Transverse colon (tissue), 4 donors: Measurements from ENCODE around the gene COMMD8. TPM values are rescaled to one million over a fixed set of nuclear protein-coding genes. Genes with fewer than 3 reads are reported as not detected.
A peak's percentile ranks its signal among the peaks of the same experiment; 100 is the strongest.

Source experiments
- DNase-seq: peaks from one replicate; pipeline ENCODE4 v3.0.0-alpha.2; 2019
- H3K27ac ChIP-seq, 4 donors: fragments of 200-600 bp; sonication (generic); 2 replicates each; pipeline ENCODE4 v1.5.1; 2016 to 2018; ENCODE audit warnings: inconsistent platforms in 4 of 4
- H3K27me3 ChIP-seq: fragments of 200-600 bp; sonication (generic); 2 replicates; pipeline ENCODE4 v1.5.1; 2017; ENCODE audit warnings: inconsistent platforms
- H3K36me3 ChIP-seq, 4 donors: fragments of 200-600 bp; sonication (generic); 2 replicates each; pipeline ENCODE4 v1.5.1; 2017 to 2019; ENCODE audit warnings: inconsistent platforms in 4 of 4
- H3K4me1 ChIP-seq, 4 donors: fragments of 200-600 bp; sonication (generic); 2 replicates each; pipeline ENCODE4 v1.5.1; 2017 to 2020; ENCODE audit warnings: inconsistent platforms in 4 of 4
- H3K4me3 ChIP-seq, 4 donors: fragments of 200-600 bp; sonication (generic); 1 replicate in 1 of 4; 2 replicates in 3 of 4; pipeline versions ENCODE4 v1.5.1 to v1.6.1; 2017 to 2019; ENCODE audit warnings: inconsistent platforms in 4 of 4
- H3K9me3 ChIP-seq, 2 donors: fragments of 200-600 bp; sonication (generic); 2 replicates each; pipeline ENCODE4 v1.5.1; 2017 to 2019; ENCODE audit warnings: inconsistent platforms in 2 of 2
- EP300 ChIP-seq: sonication (generic); formaldehyde crosslinking; IDR thresholded peaks from one replicate; pipeline ENCODE4 v1.6.1; 2017; ENCODE audit warnings: antibody characterized with exemption, low read depth
- POLR2A ChIP-seq: fragments of 450-650 bp; IDR thresholded peaks from one replicate; pipeline ENCODE4 v1.6.1; 2016; ENCODE audit warnings: antibody characterized with exemption, mild to moderate bottlenecking, moderate library complexity
- POLR2AphosphoS5 ChIP-seq, 3 donors: sonication (generic); formaldehyde crosslinking; IDR thresholded peaks; one replicate each; pipeline ENCODE4 v1.6.1; 2016; ENCODE audit warnings: antibody characterized with exemption in 3 of 3
- WGBS, 2 donors: methylation state at CpG; one replicate each; pipeline ENCODE4 v1.1.5; 2018; ENCODE audit warnings: low coverage in 1 of 2; 5-methylcytosine and 5-hydroxymethylcytosine counted together
- in situ Hi-C, 4 donors: fragments of 200-750 bp; cut with MboI; loops; one replicate each; pipeline versions ENCODE4 v1.15.0 to v1.15.1; 2017; ENCODE audit warnings: low sequenced_read_pairs in 3 of 4, low pct_ligation_motif_present in 1 of 4, low pct_unique_long_range_greater_than_20kb in 1 of 4
- intact Hi-C: fragments of 100-400 bp; cut with DNase I; formaldehyde crosslinking; loops from one replicate; pipeline ENCODE4 v1.15.1; 2023; ENCODE audit warnings: low total_unique reads
- total RNA-seq, 4 donors: library from RNA; depleted of rRNA; stranded (reverse); fragments of >200 nt; gene quantifications; one replicate each; pipeline ENCODE4 v1.1.0, GENCODE V29; 2016
- TF ChIP-seq, protein P1 (sequence below), 5 experiments: fragments of 200-600 bp in 3 of 5; fragments of 450-650 bp in 2 of 5; sonication (generic) in 3 of 5; IDR thresholded peaks; 1 replicate in 2 of 5; 2 replicates in 3 of 5; pipeline ENCODE4 v1.5.1; 2016 to 2017; ENCODE audit warnings: antibody characterized with exemption in 5 of 5, inconsistent platforms in 3 of 5, mild to moderate bottlenecking in 2 of 5, moderate library complexity in 1 of 5

Gene COMMD8
- total RNA-seq, 4 donors from 2014 or later, result 0.80 to 20.2 (median 8.2) TPM

DNA sequence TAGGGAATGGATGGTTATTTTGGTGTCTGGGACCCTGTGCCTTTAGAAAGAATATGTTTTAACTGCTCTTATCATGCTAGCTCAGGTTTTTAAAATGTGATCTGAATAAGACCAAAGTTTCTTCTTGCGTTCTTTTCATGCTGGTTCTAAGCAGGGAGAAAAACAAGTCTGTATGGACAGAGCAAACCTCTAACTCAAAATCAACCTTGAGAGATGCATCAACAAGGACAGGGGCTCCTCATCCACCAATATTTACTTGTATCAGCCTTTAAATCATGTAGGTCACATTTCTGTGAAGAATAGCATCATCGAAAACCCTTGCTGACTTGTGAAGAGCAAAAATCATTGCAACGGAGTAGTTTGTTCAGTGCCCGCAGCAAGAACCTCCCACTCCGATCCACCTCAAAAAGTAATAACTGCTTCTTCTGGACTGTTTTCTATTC is 22.8 kb upstream of the COMMD8 start:
- in situ Hi-C loops, result loop anchor here in 1 of 4 donors (25.0 kb wide), 1 partner anchor 426 kb away; the partner anchor contains the start of gene NFXL1

DNA sequence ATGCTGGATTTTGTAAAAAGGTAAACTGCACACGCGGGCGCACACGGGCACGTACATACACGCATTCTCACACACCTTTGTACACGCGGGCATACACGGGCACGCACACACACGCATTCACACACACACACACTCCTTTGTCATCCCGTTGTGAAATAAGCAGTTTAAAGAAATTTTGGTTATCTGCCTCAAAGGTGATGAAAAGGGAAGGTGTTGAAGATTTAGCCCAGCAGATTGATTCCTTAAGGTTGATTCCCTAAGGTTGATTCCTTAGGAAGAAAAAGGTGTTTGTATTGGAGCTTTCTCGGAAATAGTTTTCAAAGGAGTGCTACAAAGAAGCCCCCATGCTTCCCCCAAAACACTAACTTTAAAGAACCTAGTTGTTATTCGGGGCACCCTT is 22.3 kb upstream of the COMMD8 start:
- DNase-seq, result no peak
- 1 to 2% methylated on average over 7 to 14 of the region's 14 CpGs for WGBS, 2 donors
- Histone ChIP-seq H3K27ac (peak overlapping the region; percentile 92 to 94 (median 93)), H3K36me3 (no peaks in the 10 kb centered on the region), H3K4me3 (peak overlapping the region; percentile 51 to 74 (median 62)), H3K4me1 (peaks cover 0 to 26% (median 11%) of the 10 kb centered on the region in 4 donors), H3K9me3 (no peaks in the 10 kb centered on the region), H3K27me3 (no peaks in the 10 kb centered on the region)
- in situ Hi-C loops (loop anchor here in 1 of 4 donors (25.0 kb wide), 1 partner anchor 427 kb away; the partner anchor contains the start of gene NFXL1), intact Hi-C loops (no loop called here)
- TF ChIP-seq EP300 (no peak), POLR2A (no peak), POLR2AphosphoS5 (IDR thresholded peaks at IDR 0.05) (no peak)
- TF ChIP-seq, protein P1, sequence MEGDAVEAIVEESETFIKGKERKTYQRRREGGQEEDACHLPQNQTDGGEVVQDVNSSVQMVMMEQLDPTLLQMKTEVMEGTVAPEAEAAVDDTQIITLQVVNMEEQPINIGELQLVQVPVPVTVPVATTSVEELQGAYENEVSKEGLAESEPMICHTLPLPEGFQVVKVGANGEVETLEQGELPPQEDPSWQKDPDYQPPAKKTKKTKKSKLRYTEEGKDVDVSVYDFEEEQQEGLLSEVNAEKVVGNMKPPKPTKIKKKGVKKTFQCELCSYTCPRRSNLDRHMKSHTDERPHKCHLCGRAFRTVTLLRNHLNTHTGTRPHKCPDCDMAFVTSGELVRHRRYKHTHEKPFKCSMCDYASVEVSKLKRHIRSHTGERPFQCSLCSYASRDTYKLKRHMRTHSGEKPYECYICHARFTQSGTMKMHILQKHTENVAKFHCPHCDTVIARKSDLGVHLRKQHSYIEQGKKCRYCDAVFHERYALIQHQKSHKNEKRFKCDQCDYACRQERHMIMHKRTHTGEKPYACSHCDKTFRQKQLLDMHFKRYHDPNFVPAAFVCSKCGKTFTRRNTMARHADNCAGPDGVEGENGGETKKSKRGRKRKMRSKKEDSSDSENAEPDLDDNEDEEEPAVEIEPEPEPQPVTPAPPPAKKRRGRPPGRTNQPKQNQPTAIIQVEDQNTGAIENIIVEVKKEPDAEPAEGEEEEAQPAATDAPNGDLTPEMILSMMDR (IDR thresholded peaks at IDR 0.05), result no peak

More for the DNA sequence above, 22.8 kb upstream of the COMMD8 start:
- TF ChIP-seq, protein P1 (IDR thresholded peaks at IDR 0.05), result no peak
- TF ChIP-seq POLR2A (no peak), POLR2AphosphoS5 (IDR thresholded peaks at IDR 0.05) (no peak), EP300 (no peak)
- H3K36me3 ChIP-seq, result no peaks in the 10 kb centered on the region
- peaks cover 0 to 29% (median 11%) of the 10 kb centered on the region in 4 donors for H3K4me1 ChIP-seq
- no peak for DNase-seq
- WGBS, 2 donors, result 33 to 38% methylated on average over 5 of the region's 5 CpGs
- H3K27ac ChIP-seq, result peak overlapping the region; percentile 92 to 94 (median 93)
- no peaks in the 10 kb centered on the region for H3K9me3 ChIP-seq
- intact Hi-C loops, result no loop called here
- peak overlapping the region; percentile 51 to 74 (median 62) for H3K4me3 ChIP-seq
- no peaks in the 10 kb centered on the region for H3K27me3 ChIP-seq

DNA sequence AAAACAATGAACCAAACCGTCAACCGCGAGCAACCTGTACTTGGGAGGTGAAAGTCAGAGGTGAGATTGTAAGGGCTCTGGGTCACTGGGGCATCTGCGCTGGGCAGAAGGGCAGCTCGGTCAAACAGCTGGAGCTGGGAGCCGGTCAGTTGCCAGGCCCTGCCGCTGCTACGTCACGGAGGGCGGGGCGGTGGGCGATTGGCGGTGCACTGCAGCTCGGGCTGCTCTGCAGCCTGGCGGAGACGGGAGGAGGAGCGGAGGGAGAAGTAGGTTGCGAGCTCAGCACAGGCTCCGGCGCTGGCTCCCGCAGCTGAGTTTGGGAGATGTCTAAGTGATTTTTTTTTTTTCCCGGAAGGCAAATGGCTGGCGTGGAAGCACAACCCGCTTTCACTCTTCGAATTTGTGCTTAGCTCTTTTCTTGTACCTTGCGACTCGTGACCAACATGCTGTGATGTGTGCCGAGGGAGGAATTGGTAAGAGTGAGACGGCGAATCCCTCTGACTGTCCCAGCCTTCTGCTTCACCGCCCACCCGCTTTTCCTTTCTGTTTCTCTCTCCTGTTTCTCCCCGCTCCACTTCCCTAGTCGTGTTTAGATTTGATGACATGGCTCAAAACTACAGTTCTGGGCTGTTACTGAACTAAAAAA is 21.7 kb upstream of the COMMD8 start, which contains the start of gene ATP10D:
TSS of gene ATP10D (plus strand) at position 229 of the 646 bp plus-strand sequence. CDS start 27,266 bp downstream, outside the sequence.
- Histone ChIP-seq H3K4me1 (peaks cover 0 to 23% (median 11%) of the 10 kb centered on the region in 4 donors), H3K4me3 (peak within 1 kb of the TSS; percentile 51 to 74 (median 62)), H3K27me3 (no peaks in the 10 kb centered on the region), H3K36me3 (no peaks in the 10 kb centered on the region), H3K9me3 (no peaks in the 10 kb centered on the region), H3K27ac (peak within 1 kb of the TSS; percentile 92 to 94 (median 93))
- in situ Hi-C loops (loop anchor here in 1 of 4 donors (25.0 kb wide), 1 partner anchor 427 kb away; the partner anchor contains the start of gene NFXL1), intact Hi-C loops (no loop called here)
- TF ChIP-seq POLR2AphosphoS5 (IDR thresholded peaks at IDR 0.05) (peak; percentile 93 to 97 (median 96)), EP300 (no peak), POLR2A (peak; percentile 87)
- TF ChIP-seq, protein P1 (IDR thresholded peaks at IDR 0.05), result peak in 2 of 5 experiments; percentile 29 to 43
- peak; percentile 97 for DNase-seq
- 0 to 2% methylated on average over 12 to 30 of the region's 34 CpGs for WGBS, 2 donors

- H3K27ac ChIP-seq, result peak overlapping the region in 3 of 4 donors; percentile 92 to 93 (median 93)
- no peak overlapping the region for H3K4me3 ChIP-seq
- peaks cover 0 to 23% (median 11%) of the 10 kb centered on the region in 4 donors for H3K4me1 ChIP-seq
- intact Hi-C loops, result no loop called here
- in situ Hi-C loops, result loop anchor here in 1 of 4 donors (25.0 kb wide), 1 partner anchor 428 kb away; the partner anchor contains the start of gene NFXL1
- no peaks in the 10 kb centered on the region for H3K27me3 ChIP-seq
- 64 to 95% methylated on average over 2 to 3 of the region's 3 CpGs for WGBS, 2 donors
- TF ChIP-seq, protein P1 (IDR thresholded peaks at IDR 0.05), result no peak
- no peak for TF ChIP-seq EP300
- TF ChIP-seq POLR2AphosphoS5 (IDR thresholded peaks at IDR 0.05), result no peak
- TF ChIP-seq POLR2A, result no peak
- no peak for DNase-seq
- H3K9me3 ChIP-seq, result no peaks in the 10 kb centered on the region
- H3K36me3 ChIP-seq, result no peaks in the 10 kb centered on the region
Measured at GRCh38 chr4:47484168-47484567, 20.7 kb upstream of the COMMD8 start.
